HUES48 (cell line): ENCODE data around the gene WDR59.
"Not testable (repeated sequence)": the region's sequence is repeated elsewhere in the genome, so short reads cannot be mapped to it uniquely, and the experiment has no call there.

Source experiments
- H3K27ac ChIP-seq: one replicate; pipeline ENCODE4 v1.7.0; 2013; ENCODE audit warnings: low read depth, low read length, inconsistent platforms
- H3K27me3 ChIP-seq: 2 replicates; pipeline ENCODE4 v1.6.1; 2013; ENCODE audit warnings: mild to moderate bottlenecking, low read length; ENCODE audit not compliant: control insufficient read depth, insufficient read depth
- H3K36me3 ChIP-seq: 2 replicates; pipeline ENCODE4 v1.6.1; 2013; ENCODE audit warnings: low read length; ENCODE audit not compliant: control insufficient read depth, insufficient read depth
- H3K4me1 ChIP-seq: 2 replicates; pipeline ENCODE4 v1.6.1; 2013; ENCODE audit warnings: mild to moderate bottlenecking, low read length; ENCODE audit not compliant: control insufficient read depth, insufficient read depth
- H3K4me3 ChIP-seq: 2 replicates; pipeline ENCODE4 v1.5.1; 2013; ENCODE audit warnings: mild to moderate bottlenecking, low read depth, low read length
- H3K9ac ChIP-seq: 2 replicates; pipeline ENCODE4 v1.6.1; 2013; ENCODE audit warnings: mild to moderate bottlenecking, low read depth, low read length, moderate library complexity
- H3K9me3 ChIP-seq: 2 replicates; pipeline ENCODE4 v1.6.1; 2013; ENCODE audit warnings: low read length; ENCODE audit not compliant: control insufficient read depth, insufficient read depth

The WDR59 gene

GRCh38 chr16:74999219-74999608, 14.3 kb upstream of the WDR59 start:
- H3K9me3 ChIP-seq, result no peaks in the 10 kb centered on the region
- peak overlapping the region; percentile 60; the same call in 1 of the 2 replicates for H3K9ac ChIP-seq
- H3K4me1 ChIP-seq, result peaks cover 32% of the 10 kb centered on the region
- H3K36me3 ChIP-seq, result no peaks in the 10 kb centered on the region
- peaks cover 7% of the 10 kb centered on the region for H3K27me3 ChIP-seq
- H3K27ac ChIP-seq, result peak overlapping the region; percentile 75
- peak overlapping the region; percentile 76 for H3K4me3 ChIP-seq

GRCh38 chr16:74998481-74999218, 13.7 kb upstream of the WDR59 start, which contains the start of gene ZNRF1:
Gene ZNRF1, plus strand, starts transcription at chr16:74999024. Its CDS starts 648 bp downstream, at chr16:74999672.
- Histone ChIP-seq H3K4me1 (peaks cover 32% of the 10 kb centered on the region), H3K27ac (peak within 1 kb of the TSS; percentile 75), H3K36me3 (no peaks in the 10 kb centered on the region)

GRCh38 chr16:74997042-74997491, 12.1 kb upstream of the WDR59 start:
- Histone ChIP-seq H3K27ac (no peak overlapping the region), H3K36me3 (no peaks in the 10 kb centered on the region), H3K4me1 (peaks cover 23% of the 10 kb centered on the region), H3K9me3 (no peaks in the 10 kb centered on the region), H3K27me3 (peaks cover 7% of the 10 kb centered on the region), H3K4me3 (no peak overlapping the region), H3K9ac (no peak overlapping the region)

More at GRCh38 chr16:74998481-74999218, 13.7 kb upstream of the WDR59 start, which contains the start of gene ZNRF1:
- H3K9ac ChIP-seq, result peak within 1 kb of the TSS; percentile 60
- no peaks in the 10 kb centered on the region for H3K9me3 ChIP-seq
- peak within 1 kb of the TSS; percentile 76 for H3K4me3 ChIP-seq
- peaks cover 7% of the 10 kb centered on the region for H3K27me3 ChIP-seq

GRCh38 chr16:74995986-74996385, 11.1 kb upstream of the WDR59 start:
- Histone ChIP-seq H3K4me1 (peaks cover 26% of the 10 kb centered on the region), H3K9me3 (no peaks in the 10 kb centered on the region), H3K4me3 (no peak overlapping the region), H3K9ac (no peak overlapping the region), H3K27me3 (peaks cover 7% of the 10 kb centered on the region), H3K27ac (no peak overlapping the region), H3K36me3 (no peaks in the 10 kb centered on the region)

GRCh38 chr16:74991593-74992403, 6.9 kb upstream of the WDR59 start:
- Histone ChIP-seq H3K27me3 (no peaks in the 10 kb centered on the region), H3K36me3 (no peaks in the 10 kb centered on the region), H3K9me3 (no peaks in the 10 kb centered on the region), H3K27ac (peak overlapping the region; percentile 65), H3K4me1 (peaks cover 10% of the 10 kb centered on the region; the same call in 1 of the 2 replicates), H3K9ac (no peak overlapping the region; the same call in 1 of the 2 replicates), H3K4me3 (no peak overlapping the region)

- H3K4me1 ChIP-seq, result peaks cover 10% of the 10 kb centered on the region; the same call in 1 of the 2 replicates
- H3K9me3 ChIP-seq, result no peaks in the 10 kb centered on the region
- no peaks in the 10 kb centered on the region for H3K27me3 ChIP-seq
- no peak overlapping the region; the same call in 1 of the 2 replicates for H3K9ac ChIP-seq
- H3K27ac ChIP-seq, result peak overlapping the region; percentile 65
- no peak overlapping the region for H3K4me3 ChIP-seq
- no peaks in the 10 kb centered on the region for H3K36me3 ChIP-seq
These were observed 6.3 kb upstream of the WDR59 start for GRCh38 chr16:74991268-74991592.

GRCh38 chr16:74990832-74991231, 5.9 kb upstream of the WDR59 start:
- Histone ChIP-seq H3K4me1 (peaks cover 10% of the 10 kb centered on the region; the same call in 1 of the 2 replicates), H3K4me3 (no peak overlapping the region), H3K9ac (no peak overlapping the region), H3K36me3 (no peaks in the 10 kb centered on the region), H3K27me3 (no peaks in the 10 kb centered on the region), H3K27ac (peak overlapping the region; percentile 65), H3K9me3 (no peaks in the 10 kb centered on the region)

GRCh38 chr16:74989864-74990263, 4.9 kb upstream of the WDR59 start:
- not testable (repeated sequence) for H3K36me3 ChIP-seq, H3K9ac ChIP-seq, H3K27me3 ChIP-seq, H3K4me3 ChIP-seq, H3K27ac ChIP-seq, H3K4me1 ChIP-seq, H3K9me3 ChIP-seq

- H3K9ac ChIP-seq, result no peak overlapping the region
- no peak overlapping the region for H3K4me3 ChIP-seq
- H3K9me3 ChIP-seq, result no peaks in the 10 kb centered on the region
- no peaks in the 10 kb centered on the region for H3K27me3 ChIP-seq
- no peaks in the 10 kb centered on the region for H3K36me3 ChIP-seq
- H3K4me1 ChIP-seq, result peaks cover 10% of the 10 kb centered on the region; the same call in 1 of the 2 replicates
- H3K27ac ChIP-seq, result no peak overlapping the region
These were observed 2.2 kb upstream of the WDR59 start for GRCh38 chr16:74987027-74987681.

- Histone ChIP-seq H3K9me3 (no peaks in the 10 kb centered on the region), H3K4me3 (peak overlapping the region; percentile 98), H3K27me3 (no peaks in the 10 kb centered on the region), H3K4me1 (no peaks in the 10 kb centered on the region), H3K36me3 (no peaks in the 10 kb centered on the region), H3K9ac (peak overlapping the region; percentile 85), H3K27ac (peak overlapping the region; percentile 86)
These were observed 762 bp downstream of the WDR59 start for GRCh38 chr16:74984194-74984528.
